ENCODE results near the gene FARP2.

DNA sequence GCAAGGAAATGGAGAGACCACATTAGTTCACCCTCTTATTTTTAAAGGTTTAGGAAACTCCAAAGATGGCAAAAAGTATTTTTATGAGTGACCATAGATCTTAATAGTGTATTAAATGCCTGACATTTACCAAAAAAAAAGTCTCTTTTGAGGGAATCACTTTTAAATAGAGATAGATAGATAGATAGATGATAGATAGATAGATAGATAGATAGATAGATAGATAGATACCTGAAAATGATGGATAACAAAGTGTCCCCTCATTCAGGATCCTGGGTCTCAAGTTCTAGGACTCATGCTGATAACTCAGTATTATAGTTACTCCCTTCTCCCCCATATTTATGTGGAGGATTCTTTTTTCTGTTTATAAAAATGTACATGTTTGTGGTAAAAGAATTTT, 52.8 kb downstream of the FARP2 start:
- no peak for TF ChIP-seq POLR2AphosphoS5 (IDR thresholded peaks at IDR 0.05)
- no peak for TF ChIP-seq POLR2A (IDR thresholded peaks at IDR 0.05)
- TF ChIP-seq, protein P1, sequence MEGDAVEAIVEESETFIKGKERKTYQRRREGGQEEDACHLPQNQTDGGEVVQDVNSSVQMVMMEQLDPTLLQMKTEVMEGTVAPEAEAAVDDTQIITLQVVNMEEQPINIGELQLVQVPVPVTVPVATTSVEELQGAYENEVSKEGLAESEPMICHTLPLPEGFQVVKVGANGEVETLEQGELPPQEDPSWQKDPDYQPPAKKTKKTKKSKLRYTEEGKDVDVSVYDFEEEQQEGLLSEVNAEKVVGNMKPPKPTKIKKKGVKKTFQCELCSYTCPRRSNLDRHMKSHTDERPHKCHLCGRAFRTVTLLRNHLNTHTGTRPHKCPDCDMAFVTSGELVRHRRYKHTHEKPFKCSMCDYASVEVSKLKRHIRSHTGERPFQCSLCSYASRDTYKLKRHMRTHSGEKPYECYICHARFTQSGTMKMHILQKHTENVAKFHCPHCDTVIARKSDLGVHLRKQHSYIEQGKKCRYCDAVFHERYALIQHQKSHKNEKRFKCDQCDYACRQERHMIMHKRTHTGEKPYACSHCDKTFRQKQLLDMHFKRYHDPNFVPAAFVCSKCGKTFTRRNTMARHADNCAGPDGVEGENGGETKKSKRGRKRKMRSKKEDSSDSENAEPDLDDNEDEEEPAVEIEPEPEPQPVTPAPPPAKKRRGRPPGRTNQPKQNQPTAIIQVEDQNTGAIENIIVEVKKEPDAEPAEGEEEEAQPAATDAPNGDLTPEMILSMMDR (IDR thresholded peaks at IDR 0.05) = no peak
